Measurements from ENCODE around the gene CMTR1. TPM values are rescaled to one million over a fixed set of nuclear protein-coding genes. Genes with fewer than 3 reads are reported as not detected.
"Not testable (repeated sequence)": the region's sequence is repeated elsewhere in the genome, so short reads cannot be mapped to it uniquely, and the experiment has no call there.

The CMTR1 gene
- total RNA-seq, 1 experiment from 2014 or later: 23.6 TPM

GRCh38 chr6:37435373-37435772 is 2.4 kb downstream of the CMTR1 start:
- DNase-seq (ENCODE audit: low spot score): no peak

- DNase-seq (ENCODE audit: low spot score): no peak
These were observed 2.8 kb downstream of the CMTR1 start for GRCh38 chr6:37435816-37436215.

DNA sequence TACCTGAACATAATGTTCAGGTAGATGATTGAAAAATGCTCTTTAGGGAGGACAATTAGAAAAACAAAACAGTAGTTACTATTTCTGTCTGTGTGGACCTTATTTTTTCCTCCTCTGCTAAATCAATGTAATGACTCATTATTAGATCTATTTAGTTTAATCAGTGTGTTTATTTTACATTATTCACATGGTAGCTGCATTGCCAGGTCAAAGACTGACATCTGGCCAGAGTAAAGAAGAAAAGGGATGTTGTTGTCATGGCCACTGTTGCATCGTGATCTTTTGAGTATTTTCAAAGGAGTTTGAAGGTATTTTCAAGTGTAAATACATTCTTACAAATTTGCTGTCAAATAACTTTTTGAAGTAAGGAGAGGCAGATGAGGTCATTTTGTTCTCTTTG is 5.9 kb downstream of the CMTR1 start:
- DNase-seq (ENCODE audit: low spot score): no peak

DNA sequence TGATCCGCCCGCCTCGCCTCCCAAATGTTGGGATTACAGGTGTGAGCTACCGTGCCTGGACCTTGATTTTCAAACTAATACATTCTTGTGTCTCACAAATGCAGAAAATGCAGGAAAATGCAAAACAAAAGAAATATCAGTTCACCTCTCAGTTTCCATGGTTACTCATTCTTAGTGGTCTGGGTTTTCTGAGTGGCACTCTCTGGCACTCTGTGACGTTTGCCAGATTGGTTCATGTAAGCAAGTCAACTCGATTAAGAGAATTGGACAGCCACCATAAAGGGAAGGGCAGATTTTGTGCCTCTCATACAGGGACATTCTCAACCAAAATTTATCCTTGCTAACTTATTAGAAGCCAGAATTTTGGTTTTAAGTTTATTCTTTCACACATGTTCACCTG is 8.6 kb downstream of the CMTR1 start:
- DNase-seq (ENCODE audit: low spot score): no peak

GRCh38 chr6:37442416-37443215 is 9.6 kb downstream of the CMTR1 start:
- DNase-seq (ENCODE audit: low spot score): no peak

GRCh38 chr6:37443216-37443542 is 10.2 kb downstream of the CMTR1 start:
- DNase-seq (ENCODE audit: low spot score): not testable (repeated sequence)

GRCh38 chr6:37449984-37450383 is 17.0 kb downstream of the CMTR1 start:
- no peak for DNase-seq (ENCODE audit: low spot score)

DNA sequence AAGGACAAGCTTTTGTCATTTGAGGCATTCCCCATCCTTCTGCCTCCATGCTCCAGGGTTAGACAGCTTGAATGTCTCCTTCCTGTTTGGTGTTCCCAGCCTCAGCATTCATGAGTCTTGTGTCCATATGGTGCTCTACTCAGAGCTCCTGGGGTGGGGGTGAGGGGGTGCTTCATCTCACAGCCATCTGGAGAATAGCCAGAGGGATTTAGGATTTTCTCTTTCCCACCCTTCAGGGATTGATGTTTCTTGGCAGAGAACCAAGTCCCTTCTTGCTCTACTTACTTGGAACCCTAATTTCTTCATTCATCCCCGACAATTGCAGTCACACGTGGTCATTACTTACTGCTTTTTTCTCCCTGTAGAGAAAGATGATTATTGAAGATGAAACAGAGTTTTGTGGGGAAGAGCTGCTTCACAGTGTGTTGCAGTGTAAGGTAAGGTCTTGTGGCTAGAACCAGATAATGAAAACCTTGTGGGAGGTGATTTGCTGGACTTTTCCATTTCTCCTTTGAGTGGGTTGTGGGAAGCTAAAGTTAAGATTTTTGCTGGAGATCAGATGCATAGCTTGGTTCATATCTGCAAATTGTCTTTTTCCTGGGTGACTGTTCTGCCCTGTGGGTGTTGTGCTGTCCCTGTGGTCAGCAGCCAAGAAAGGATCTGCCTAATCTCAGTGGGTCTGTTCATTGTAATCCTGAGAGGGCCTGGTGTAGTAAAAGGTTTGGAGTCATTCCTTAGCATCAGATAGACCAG is 18.6 kb downstream of the CMTR1 start:
- DNase-seq (ENCODE audit: low spot score): no peak

DNA sequence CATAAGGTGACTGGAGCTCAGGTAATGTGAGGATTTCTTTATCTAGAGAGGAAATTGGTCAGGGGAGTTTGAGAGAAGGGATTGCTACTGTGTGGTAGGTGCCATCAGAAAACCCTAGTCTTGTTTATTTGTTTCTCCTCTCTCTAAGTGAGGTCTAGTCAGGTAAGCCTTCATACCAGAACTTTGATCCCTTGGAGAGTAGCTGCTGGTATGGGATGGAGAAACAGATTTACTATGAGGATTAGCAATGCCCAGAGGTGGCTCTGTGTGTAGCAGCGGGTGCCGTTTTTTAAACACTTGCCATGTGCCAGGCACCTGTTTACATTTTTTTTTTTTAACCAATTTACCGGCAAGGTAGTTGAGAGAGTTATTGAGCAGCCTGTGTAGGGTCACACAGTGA is 19.5 kb downstream of the CMTR1 start:
- no peak for DNase-seq (ENCODE audit: low spot score)

- no peak for DNase-seq (ENCODE audit: low spot score)
These were observed 21.6 kb downstream of the CMTR1 start for GRCh38 chr6:37454420-37455140.

DNA sequence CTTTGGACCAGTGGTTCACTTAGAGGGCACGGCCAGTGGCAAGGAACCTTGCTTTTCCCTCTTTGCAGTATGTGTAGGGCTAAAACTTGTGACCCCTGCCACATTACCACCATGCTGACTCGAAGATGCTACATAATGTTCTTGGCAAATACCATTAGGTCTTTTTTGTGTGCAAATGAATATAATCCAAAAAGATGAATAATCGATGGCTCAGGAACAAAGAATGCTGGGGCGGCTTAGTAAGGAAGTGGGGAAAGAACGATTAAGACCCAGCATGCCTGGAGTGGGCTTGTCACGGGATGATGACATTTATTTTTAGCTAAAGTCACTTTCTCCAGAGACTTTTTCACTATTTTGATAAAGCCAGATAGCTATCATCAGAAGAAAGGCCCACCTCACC is 23.1 kb downstream of the CMTR1 start:
- DNase-seq (ENCODE audit: low spot score): no peak

DNA sequence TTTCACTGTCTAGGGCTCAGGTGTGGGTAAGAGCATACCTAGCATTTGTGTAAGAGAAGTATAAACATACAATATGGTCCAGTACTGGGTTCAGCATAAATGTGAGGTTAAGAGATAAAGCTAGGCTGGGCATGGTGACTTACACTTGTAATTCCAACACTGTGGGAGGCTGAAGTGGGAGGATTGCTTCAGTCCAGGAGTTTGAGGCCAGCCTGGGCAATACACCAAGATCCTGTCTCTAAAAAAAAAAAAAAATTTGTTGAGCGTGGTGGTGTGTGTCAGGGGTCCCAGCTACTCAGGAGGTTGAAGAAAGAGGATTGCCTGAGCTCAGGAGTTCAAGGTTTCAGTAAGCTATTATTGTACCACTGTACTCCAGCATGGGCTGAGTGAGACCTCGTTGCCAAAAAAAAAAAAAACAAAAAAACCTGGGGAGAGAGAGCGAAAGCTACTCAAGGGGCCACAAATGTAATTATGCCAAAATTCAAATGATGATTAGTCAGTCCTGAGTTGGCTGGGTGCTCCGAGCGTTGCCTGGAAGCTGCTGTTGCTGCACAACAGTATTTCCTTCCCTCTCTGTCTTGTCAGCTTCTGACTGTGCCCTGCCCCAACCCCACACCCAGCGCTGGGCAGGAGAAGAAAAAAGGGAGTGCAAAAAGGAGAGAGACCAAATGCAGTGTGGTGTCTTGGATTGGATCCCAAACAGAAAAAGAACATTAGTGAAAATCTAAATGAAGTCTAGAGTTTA is 24.0 kb downstream of the CMTR1 start:
- no peak for DNase-seq (ENCODE audit: low spot score)

DNA sequence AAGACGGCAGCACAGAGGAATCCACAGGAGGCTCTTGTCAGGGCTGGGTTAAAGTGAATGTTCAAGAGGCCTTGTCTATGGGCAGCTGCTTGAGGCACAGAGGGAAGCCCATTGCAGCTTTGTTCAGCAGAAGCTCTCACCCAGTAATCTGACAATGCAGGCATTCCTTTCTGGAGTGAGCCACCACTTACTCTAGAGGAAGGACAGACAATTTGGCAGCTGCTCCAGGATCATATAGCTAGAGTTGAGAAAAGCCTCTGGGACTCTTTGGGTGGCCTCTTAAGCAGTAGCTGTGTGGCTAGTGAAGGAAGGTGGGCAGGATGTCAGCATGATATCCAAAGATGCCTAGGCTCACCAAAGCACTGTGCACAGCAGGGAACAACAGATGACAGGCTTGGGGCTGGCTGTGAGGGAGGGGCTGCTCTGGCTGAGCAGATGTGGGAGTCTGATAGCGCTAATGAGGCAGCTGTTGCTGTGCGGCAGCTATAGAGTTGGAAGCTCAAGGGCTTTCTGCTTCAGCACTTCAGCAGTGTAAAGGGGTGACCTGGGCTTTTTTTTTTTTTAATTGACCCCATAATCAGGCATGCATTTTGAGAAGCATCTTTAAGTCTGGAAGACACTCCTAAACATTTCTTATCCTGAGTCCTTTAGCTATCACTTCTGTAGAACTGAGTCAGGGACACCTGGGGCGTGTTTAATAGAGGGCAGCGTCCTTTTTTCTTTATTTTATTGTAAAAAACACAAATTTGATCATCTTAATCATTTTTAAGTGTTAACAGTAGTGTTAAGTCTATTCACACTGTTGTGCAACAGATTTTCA is 27.2 kb downstream of the CMTR1 start:
- no peak for DNase-seq (ENCODE audit: low spot score)

DNA sequence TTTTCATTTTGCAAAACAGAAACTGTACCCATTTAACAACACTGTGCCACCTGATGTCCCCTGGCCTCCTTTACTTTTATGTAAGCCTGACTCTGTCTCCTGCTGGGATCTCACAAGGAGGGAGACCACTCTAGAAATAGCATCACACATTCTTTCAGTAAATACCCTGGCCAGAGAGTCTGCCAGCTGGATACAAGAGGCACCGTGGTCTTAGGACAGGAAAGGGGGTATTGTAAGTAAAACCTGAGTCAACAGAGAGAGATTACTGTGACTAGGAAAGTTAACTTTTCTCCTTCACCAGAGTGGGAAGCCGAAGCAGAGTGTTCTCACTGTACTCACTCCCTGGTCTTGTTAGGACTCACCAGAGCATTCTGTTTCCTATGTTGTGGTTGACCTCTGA is 27.8 kb downstream of the CMTR1 start:
- no peak for DNase-seq (ENCODE audit: low spot score)

- DNase-seq (ENCODE audit: low spot score): no peak
These were observed 30.1 kb downstream of the CMTR1 start for GRCh38 chr6:37463110-37463509.

DNA sequence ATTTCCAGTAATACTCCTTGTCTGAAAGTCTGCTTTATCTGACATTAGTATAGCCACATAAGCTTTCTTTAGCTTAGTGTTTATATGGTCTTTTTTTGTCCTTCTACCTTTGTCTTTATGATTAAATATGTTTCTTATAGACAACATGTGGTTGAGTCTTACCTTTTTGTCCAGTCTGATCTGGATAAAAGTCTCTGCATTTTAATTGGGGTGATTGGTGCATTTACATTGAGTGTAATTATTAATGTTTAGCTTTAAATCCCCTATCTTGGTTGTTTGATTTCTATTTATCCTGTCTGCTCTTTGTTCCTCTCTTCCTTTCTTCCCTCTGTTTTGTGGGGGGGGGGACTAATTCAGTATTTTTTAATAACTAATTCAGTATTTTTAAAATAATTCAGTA is 34.7 kb downstream of the CMTR1 start:
- DNase-seq (ENCODE audit: low spot score): no peak

GRCh38 chr6:37473364-37474095 is 40.5 kb downstream of the CMTR1 start:
- DNase-seq (ENCODE audit: low spot score): no peak

DNA sequence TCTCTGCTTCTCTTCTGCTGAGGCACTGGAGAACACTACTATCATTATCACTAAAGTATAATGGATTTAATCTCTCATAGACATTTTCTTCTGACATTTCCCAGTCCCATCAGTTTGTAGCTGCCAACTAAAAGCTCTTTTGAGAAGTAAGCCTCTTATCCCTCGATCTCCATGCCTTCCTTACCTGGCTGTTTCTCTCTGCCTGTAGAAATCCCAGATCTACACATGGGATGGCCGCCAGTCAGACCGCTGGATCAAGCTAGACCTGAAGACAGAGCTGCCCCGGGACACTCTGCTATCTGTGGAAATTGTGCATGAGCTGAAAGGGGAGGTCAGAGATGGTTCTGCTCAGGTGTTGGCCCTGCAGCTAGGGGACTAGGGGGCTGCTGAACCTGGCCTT is 41.3 kb downstream of the CMTR1 start:
- DNase-seq (ENCODE audit: low spot score): no peak

- DNase-seq (ENCODE audit: low spot score): no peak
These were observed 44.2 kb downstream of the CMTR1 start for GRCh38 chr6:37477191-37477590.
